GM20000 (cell line): ENCODE results near the gene PPBP.

Experiments used
- DNase-seq: peaks from one replicate; pipeline ENCODE4 v3.0.0; 2012; ENCODE audit warnings: low spot score
- TF ChIP-seq, protein P1 (sequence below): IDR thresholded peaks from 2 replicates; pipeline ENCODE4 v1.5.1; 2012; ENCODE audit warnings: mild to moderate bottlenecking, control low read depth; ENCODE audit errors: extremely low read depth, missing control alignments

The PPBP gene

DNA sequence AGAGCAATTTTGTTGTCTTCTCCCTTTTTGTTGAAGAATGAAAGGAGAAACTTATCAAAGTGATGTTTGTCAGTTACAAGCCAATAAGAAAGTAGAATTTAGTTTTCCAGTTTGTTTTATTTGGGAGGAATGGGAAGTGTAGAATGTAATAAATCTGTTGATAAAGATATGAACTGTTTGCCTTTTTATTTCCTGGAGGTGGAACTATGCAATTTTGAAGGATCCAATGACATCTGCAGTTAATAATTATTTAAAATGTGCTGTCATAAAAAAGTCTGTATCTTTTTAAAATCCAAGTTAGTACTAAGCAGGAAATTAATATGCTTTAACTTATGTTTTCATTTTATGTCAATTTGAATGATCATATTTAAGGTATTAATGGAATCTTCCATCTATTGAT is 51.0 kb downstream of the PPBP start:
- TF ChIP-seq, protein P1, sequence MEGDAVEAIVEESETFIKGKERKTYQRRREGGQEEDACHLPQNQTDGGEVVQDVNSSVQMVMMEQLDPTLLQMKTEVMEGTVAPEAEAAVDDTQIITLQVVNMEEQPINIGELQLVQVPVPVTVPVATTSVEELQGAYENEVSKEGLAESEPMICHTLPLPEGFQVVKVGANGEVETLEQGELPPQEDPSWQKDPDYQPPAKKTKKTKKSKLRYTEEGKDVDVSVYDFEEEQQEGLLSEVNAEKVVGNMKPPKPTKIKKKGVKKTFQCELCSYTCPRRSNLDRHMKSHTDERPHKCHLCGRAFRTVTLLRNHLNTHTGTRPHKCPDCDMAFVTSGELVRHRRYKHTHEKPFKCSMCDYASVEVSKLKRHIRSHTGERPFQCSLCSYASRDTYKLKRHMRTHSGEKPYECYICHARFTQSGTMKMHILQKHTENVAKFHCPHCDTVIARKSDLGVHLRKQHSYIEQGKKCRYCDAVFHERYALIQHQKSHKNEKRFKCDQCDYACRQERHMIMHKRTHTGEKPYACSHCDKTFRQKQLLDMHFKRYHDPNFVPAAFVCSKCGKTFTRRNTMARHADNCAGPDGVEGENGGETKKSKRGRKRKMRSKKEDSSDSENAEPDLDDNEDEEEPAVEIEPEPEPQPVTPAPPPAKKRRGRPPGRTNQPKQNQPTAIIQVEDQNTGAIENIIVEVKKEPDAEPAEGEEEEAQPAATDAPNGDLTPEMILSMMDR: no peak
- no peak for DNase-seq
